AG10803 (cell line): ENCODE results near the gene FMO5.

ENCODE experiments used
- DNase-seq: peaks from one replicate; pipeline ENCODE4 v3.0.0; 2010; ENCODE audit warnings: low read depth
- H3K4me3 ChIP-seq: 2 replicates; pipeline ENCODE4 v1.5.1; 2011; ENCODE audit warnings: mild to moderate bottlenecking, low read length, control low read depth
- CTCF ChIP-seq: conservative IDR thresholded peaks from 2 replicates; pipeline ENCODE4 v1.5.1; 2011; ENCODE audit warnings: mild to moderate bottlenecking, low read length, control low read depth, inconsistent platforms

FMO5 gene

GRCh38 chr1:147264158-147264768 is 39.1 kb upstream of the FMO5 start:
- no peak for TF ChIP-seq CTCF
- H3K4me3 ChIP-seq: no peak overlapping the region
- peak; percentile 75 for DNase-seq

- H3K4me3 ChIP-seq: no peak overlapping the region
- TF ChIP-seq CTCF: no peak
- no peak for DNase-seq
Measured at GRCh38 chr1:147260956-147261355, 35.8 kb upstream of the FMO5 start.

GRCh38 chr1:147252540-147252939 is 27.4 kb upstream of the FMO5 start:
- H3K4me3 ChIP-seq: no peak overlapping the region
- no peak for DNase-seq
- TF ChIP-seq CTCF: no peak

- DNase-seq: no peak
- no peak overlapping the region for H3K4me3 ChIP-seq
- no peak for TF ChIP-seq CTCF
Measured at GRCh38 chr1:147247656-147248238, 22.6 kb upstream of the FMO5 start.

- no peak overlapping the region for H3K4me3 ChIP-seq
- TF ChIP-seq CTCF: no peak
- peak; percentile 34 for DNase-seq
Measured at GRCh38 chr1:147246910-147247655, 21.9 kb upstream of the FMO5 start.

GRCh38 chr1:147246044-147246690 is 21.0 kb upstream of the FMO5 start:
- TF ChIP-seq CTCF: no peak
- no peak for DNase-seq
- H3K4me3 ChIP-seq: no peak overlapping the region
